GM21576 (cell line): Measurements from ENCODE around the gene IRF6.
"Not testable (repeated sequence)": the region's sequence is repeated elsewhere in the genome, so short reads cannot be mapped to it uniquely, and the experiment has no call there.

ENCODE experiments used
- ATAC-seq: cut with Tn5 transposase; IDR thresholded peaks from one replicate; pipeline ENCODE4 v1.9.1; 2021; ENCODE audit warnings: mild to moderate bottlenecking, moderate library complexity; ENCODE audit not compliant: unreplicated experiment

The IRF6 gene

GRCh38 chr1:209823143-209824041, 17.4 kb upstream of the IRF6 start:
- no peak for ATAC-seq

DNA sequence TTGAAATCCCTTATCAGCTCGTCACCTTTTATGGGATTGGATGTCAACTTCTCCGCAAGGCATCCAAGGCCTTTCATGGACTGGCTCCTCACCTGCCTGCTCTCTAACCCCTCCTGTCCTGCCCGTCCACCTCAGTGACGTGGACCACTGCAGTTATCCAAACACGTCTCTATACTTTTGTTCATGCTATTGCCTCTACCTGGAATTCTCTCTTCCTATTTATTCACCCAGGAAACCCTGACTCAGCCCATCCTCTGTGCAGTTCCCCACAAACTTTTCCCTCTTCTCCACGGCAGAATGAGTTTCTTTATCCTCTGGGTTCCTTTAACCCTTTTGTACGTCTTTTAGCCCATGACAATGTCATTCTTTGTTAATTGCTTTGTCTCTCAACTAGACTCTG, 16.8 kb upstream of the IRF6 start:
- no peak for ATAC-seq

DNA sequence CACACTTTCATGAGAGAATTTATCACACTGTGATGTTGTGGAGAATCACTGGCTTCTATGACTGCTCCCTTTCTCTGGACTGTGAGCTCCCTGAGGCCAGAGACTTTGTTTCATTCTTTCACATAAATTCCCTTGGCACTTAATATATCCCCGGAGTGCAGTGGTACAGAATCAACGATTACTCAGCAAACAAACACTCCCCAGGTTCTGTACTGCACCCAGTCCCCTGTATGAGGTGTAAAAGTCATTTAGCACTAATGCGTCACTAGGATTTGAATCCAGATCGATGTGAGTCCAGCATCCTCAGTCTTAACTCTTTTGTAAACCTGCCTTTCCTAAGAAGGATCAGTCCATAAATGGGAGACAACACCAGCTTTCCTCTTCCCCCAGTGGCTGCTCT, 15.0 kb upstream of the IRF6 start:
- no peak for ATAC-seq

GRCh38 chr1:209819058-209819457, 13.1 kb upstream of the IRF6 start:
- ATAC-seq, result no peak

GRCh38 chr1:209817691-209818090, 11.7 kb upstream of the IRF6 start:
- ATAC-seq, result no peak

DNA sequence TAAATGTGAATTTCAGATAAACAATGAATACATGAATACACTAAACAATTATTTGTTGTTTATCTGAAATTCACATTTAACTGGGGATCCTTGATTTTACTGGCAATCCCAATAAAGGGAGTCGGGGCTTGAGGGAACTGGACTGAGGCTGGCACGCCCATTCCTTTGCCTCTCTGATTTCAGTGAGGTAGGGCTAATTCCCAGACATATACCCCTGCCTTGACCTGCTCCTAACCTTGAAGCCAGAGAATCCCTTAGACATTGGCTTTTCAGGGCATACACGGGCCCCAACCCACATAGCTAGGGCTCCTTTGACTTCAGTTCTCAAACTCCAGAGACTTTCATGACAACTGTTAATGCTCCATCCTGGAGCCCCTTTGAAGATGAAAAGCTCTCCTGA, 11.0 kb upstream of the IRF6 start:
- no peak for ATAC-seq

GRCh38 chr1:209815931-209816341, 10.0 kb upstream of the IRF6 start:
- no peak for ATAC-seq

GRCh38 chr1:209815490-209815889, 9.5 kb upstream of the IRF6 start:
- ATAC-seq, result no peak

DNA sequence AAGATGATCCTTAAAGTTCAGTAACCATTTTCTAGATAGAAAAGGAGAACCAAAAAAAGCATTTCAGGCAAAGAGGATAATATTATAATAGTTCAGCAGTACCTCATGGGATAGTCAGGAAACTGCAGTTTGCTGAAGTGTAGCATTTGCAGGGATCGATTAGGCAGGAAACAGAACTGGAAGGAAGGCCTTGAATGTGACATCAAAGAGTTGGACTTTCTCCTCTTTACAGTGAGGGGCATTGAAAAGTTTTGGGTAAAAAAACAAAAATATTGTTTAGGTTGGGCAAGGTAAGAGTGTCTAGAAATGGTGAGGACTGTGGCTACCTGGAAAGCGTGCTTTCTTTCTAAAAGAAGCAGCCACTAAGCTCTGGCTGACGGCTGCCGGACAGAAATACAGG, 8.0 kb upstream of the IRF6 start:
- no peak for ATAC-seq

DNA sequence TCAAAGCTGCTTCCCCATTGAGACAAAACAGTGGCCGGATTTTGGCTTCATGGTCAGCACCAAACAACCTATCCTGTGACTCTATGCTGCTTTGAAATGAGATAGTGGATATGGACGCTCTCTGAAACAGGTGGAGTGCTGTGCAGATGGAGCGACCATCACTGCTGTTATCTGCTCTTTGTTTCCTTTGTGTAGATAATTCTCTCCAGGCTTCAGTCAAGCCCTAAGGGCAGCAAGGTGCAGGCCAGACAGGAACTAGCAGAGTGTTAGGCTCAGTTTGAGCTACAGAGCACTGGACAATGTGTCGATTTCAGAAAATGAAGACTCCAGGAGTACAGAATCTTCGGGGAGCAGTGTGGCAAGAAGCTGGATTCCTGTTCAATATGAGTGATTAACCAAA, 4.8 kb upstream of the IRF6 start:
- ATAC-seq, result no peak

- no peak for ATAC-seq
Measured at GRCh38 chr1:209809611-209810010, 3.7 kb upstream of the IRF6 start.

DNA sequence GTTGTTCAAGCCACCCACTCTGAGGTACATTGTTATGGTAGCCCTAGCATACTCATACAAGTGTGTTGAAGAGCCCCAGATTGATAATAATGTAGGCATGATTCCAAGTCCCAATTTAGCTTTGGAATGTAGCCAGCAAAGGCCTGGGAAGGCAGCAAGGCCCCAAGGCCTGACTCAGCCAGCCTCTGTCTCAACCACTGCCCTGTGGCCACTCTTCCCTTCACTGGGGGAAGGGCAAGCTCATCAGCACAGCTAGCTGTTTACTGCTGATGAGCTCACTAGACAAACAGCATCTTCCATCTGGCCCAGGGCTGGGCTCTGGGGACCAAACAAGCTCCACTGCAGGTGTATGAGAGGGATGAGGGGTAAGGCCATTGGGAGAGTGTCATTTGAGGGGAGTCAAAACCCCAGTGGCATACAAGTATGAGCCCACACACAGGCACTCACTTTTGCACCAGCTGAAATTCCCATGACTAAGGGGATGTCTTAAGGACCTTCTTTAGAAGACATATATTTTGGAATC, 2.2 kb upstream of the IRF6 start:
- ATAC-seq, result no peak

GRCh38 chr1:209807509-209807908, 1.6 kb upstream of the IRF6 start:
- no peak for ATAC-seq

GRCh38 chr1:209805341-209805781, 581 bp downstream of the IRF6 start:
- no peak for ATAC-seq

DNA sequence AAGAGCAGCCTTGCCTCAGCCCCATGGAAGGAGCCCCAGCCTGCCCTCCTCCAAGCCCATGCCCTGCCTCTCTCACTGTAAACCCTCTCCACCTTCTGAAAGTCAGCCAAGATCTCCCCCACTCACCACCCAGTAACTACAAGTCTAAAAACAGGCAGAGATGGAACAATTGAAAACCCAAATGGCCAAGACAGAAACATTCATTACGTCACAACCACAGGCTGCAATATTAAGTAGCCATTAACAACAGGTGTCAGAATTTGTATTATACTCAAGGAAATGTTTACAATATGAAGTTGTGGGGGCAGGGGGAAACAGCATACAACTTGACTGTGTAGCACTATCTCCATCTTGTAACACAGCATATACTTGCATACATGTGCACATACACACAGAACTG, 2.4 kb downstream of the IRF6 start:
- no peak for ATAC-seq

DNA sequence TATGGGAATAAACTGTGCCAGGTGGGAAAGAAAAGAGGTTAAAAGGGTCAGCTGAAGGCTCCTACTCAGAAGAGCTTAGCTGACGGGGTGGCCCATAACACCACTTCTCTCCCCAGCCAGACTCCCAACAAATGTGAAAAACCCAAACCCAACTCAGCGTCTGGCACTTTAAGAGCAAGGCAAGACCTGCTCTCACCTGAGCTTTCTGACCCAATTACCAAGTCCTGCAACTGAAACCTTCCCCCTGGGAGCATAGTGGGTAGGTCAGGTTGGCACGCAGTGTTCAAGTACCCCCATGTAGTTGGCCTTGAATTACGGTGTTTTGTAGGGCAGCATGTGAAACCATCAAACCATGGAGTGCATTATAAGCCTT, 3.2 kb downstream of the IRF6 start:
- no peak for ATAC-seq

DNA sequence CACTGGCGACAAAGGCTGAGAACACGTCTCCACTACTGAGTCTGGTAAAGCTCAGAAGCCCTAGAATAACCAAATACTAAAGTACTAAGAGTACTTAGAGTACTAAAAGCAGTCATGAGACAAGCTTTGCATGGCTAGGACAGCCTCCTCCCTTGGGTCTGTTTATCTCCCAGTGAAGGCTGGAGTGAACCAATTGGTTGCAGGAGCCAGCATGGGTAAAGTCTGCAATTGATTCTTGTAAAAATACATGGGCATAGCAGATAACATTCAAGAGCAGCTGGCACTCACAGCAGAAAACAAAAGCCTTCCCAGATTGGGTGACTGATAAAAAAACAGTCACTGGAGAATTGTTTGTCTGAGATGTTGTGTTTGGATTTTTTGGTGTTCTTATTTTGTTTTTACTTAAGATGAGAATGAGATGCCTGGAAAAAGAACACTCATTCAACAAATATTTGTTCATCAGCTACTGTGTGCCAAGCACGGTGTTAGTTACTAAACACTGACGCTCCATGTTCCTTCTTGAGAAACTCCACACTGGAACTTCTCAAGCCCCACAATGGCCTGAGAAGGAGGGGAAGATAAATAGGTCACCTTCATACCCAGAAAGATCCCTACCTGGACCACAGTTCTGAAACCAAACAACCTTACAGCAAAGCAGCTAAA, 3.7 kb downstream of the IRF6 start:
- no peak for ATAC-seq

GRCh38 chr1:209800984-209801834, 4.7 kb downstream of the IRF6 start:
- no peak for ATAC-seq

DNA sequence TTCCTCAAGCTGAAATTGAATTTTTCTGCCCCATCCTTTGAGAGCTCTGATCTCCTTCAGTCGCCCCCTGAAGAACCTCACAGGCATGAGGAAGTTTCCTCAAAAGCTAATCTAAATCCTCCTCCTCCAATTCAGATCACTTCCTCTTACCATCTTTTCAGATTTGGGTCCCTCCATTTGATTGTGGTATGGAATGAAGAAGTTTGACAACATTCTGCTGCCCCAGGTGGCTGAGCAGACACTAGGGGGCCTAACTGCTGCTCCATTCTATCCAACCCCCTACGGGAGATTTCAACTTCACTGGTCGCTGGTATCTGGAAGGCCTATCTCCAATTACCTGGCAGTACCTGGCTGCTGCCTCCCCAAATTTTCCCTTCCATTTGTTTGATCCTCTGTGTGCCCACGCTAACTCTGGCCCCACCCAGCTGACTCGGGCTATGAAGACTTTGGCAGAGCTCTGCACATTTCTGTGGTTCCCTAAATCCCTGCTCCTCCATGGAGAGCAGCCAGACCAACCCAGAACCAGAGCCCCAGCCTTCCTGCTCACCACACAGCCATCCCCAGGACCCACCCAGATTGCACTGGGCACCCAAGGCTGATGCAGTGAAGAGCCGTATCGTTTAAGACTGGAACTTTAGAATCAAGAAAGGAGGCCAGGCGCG, 7.8 kb downstream of the IRF6 start:
- ATAC-seq, result no peak

GRCh38 chr1:209793711-209794110, 12.2 kb downstream of the IRF6 start:
- not testable (repeated sequence) for ATAC-seq

DNA sequence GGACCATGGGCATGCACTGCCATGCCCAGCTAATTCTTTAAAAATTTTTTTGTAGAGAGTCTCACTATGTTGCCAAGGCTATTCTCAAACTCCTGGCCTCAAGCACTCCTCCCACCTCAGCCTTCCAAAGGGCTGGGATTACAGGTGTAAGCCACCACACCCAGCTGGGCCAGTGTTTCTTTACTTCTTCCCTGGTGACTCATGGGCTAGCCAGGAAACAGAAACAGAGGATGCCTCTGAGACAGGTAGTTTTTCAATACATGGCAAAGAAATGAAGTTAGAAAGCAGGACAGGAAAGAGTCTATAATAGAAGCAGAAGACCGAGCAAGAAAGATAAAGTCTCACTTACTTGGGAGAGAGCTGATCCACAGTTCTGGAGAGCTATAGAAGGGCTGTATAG, 14.0 kb downstream of the IRF6 start:
- ATAC-seq, result no peak
